Activated CD4-positive, alpha-beta T cell treated with anti-CD3 and anti-CD28 coated beads, Interleukin-2, Interleukin-4, amounts not matched to agents 100 ng/mL and 50 ng/mL, durations not matched to agents 16 hours and 8 hours (primary cell): ENCODE results near the gene ZNF133.
"Not testable (repeated sequence)": the region's sequence is repeated elsewhere in the genome, so short reads cannot be mapped to it uniquely, and the experiment has no call there.

Source experiments
- DNase-seq: peaks from one replicate; pipeline ENCODE4 v3.0.0-alpha.2; 2020; ENCODE audit warnings: low spot score

ZNF133 gene

DNA sequence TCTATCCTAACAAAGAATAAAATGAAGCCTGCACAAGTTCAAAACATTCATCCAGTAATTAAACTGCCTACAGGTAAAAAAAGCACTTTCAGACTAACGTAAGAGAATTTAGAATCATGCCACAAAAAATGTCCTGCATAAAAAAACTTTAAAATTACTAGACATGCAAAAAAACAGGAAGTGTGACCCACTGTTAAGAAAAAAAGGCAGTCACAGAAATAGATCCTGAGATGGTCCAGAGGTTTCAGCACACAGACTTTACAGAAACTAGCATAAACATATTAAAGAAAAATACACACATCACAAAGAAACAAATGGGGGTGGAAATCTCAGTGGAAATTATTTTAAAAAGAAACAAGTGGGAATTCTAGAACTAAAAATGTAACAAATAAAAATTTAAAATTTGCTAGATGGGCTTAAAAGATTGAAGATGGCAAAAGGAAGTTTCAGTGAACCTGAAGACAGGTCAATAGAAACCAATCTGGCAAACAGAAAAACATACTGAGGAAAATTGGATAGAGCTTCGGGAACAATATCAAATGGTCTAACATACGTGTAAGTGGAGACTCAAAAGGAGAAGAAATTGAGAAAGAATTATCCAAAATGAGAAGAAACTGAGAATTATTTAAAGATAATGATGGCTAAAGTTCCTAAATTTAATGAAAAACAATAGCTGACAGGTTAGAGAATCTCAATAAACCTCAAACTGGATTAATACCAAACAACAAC, 3.4 kb upstream of the ZNF133 start:
- DNase-seq = no peak

- DNase-seq = no peak
Measured at GRCh38 chr20:18287546-18287914, 797 bp upstream of the ZNF133 start.

GRCh38 chr20:18288749-18289267, 481 bp downstream of the ZNF133 start:
- DNase-seq = no peak

GRCh38 chr20:18289306-18289705, 979 bp downstream of the ZNF133 start:
- no peak for DNase-seq

DNA sequence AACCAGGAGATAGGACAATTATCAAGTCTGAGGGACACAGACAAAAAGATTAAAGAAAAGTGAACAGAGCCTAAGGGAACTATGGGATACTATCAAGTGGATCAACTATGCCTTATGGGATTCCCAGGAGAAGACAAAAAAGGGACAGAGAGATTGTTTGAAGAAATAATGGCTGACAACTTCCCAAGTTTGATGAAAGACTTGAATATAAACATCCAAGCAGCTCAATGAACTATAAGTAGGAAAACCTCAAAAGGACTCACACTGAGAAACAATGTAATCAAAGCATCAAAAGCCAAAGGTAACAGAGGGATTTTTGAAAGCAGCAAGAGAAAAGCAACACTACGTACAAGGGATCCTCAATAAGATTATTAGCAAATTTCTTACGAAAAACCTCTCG, 11.0 kb downstream of the ZNF133 start:
- DNase-seq = no peak

DNA sequence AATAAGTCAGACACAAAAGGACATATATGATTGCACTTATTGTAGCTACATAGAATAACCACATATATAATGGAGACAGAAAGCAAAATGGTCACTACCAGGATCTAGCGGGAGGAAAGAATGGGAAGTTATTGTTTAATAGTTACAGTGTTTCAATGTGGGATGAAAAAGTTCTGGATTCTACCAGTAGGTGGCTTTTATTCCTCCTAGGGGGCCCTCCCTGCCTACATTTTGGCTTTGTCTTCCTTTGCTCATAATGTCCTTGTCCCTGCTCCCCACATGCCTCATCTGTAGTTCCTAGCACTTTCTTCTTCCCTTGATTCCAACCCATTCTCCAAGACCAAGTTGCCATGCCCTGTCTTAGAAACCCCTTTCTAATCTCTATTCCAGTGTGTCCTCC, 16.3 kb downstream of the ZNF133 start:
- no peak for DNase-seq

GRCh38 chr20:18307301-18307700, 19.0 kb downstream of the ZNF133 start:
- no peak for DNase-seq

- DNase-seq = no peak
Measured at GRCh38 chr20:18310051-18310450, 21.7 kb downstream of the ZNF133 start.

GRCh38 chr20:18310592-18310991, 22.3 kb downstream of the ZNF133 start:
- DNase-seq = no peak

DNA sequence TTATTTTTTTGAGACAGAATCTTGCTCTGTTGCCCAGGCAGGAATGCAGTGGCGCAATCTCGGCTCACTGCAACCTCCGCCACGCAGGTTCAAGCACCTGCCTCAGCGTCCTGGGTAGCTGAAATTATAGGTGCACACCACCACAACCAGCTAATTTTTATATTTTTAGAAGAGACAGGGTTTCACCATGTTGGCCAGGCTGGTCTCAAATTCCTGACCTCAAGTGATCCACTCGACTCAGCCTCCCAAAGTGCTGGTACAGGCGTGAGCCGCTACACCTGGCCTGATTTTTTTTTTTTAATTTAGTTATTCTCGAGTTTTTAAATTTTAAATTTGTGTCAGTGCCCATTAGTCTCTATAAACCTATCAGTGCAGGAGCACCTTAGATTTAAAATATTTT, 24.4 kb downstream of the ZNF133 start:
- no peak for DNase-seq

GRCh38 chr20:18313411-18313810, 25.1 kb downstream of the ZNF133 start:
- no peak for DNase-seq

DNA sequence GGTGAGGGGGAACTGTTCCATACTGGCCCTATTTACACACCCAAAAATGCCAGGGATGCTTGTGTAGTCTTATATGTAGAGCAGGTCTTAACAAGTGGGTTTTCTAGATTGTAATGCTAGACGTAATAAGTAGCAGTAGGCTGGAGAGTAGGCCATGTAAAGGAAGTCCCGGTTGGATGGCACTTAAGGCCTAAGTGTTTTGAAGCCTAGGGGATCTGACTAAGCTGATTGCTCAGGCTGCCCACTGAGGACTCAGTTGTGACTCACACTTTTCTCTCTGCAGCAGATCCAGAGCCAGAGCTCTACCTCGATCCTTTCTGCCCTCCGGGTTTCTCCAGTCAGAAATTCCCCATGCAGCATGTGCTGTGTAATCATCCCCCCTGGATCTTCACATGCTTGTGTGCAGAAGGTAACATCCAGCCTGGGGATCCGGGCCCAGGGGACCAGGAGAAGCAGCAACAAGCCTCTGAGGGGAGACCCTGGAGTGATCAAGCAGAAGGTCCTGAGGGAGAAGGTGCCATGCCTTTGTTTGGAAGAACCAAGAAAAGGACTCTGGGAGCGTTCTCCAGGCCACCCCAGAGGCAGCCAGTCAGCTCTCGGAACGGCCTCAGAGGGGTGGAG, 26.6 kb downstream of the ZNF133 start:
- DNase-seq = no peak

DNA sequence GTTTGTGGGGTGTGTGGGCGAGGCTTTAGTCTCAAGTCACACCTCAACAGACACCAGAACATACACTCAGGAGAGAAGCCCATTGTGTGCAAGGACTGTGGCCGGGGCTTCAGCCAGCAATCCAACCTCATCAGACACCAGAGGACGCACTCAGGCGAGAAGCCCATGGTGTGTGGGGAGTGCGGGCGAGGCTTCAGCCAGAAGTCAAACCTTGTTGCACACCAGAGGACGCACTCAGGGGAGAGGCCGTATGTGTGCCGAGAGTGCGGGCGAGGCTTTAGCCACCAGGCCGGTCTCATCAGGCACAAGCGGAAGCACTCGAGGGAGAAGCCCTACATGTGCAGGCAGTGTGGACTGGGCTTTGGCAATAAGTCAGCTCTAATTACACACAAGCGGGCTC, 27.8 kb downstream of the ZNF133 start:
- DNase-seq = no peak

DNA sequence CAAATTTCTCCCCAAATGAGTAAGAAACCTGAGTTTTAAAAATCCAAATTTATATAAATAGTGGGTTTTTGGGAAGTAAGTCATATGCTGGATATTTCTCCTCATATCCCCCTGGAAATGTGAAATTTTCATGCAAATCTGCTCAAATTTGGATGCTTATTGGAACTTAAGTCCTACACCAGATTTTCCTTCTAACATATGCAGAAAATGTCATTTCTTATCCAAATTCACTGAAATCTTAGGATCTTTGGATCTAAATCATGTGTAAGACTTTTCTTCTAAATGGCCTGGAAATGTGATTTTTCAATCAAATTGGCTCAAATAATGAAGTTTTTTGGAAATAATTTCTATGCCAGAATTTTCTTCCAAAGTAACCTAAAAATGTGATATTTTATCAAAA, 33.0 kb downstream of the ZNF133 start:
- DNase-seq = no peak

DNA sequence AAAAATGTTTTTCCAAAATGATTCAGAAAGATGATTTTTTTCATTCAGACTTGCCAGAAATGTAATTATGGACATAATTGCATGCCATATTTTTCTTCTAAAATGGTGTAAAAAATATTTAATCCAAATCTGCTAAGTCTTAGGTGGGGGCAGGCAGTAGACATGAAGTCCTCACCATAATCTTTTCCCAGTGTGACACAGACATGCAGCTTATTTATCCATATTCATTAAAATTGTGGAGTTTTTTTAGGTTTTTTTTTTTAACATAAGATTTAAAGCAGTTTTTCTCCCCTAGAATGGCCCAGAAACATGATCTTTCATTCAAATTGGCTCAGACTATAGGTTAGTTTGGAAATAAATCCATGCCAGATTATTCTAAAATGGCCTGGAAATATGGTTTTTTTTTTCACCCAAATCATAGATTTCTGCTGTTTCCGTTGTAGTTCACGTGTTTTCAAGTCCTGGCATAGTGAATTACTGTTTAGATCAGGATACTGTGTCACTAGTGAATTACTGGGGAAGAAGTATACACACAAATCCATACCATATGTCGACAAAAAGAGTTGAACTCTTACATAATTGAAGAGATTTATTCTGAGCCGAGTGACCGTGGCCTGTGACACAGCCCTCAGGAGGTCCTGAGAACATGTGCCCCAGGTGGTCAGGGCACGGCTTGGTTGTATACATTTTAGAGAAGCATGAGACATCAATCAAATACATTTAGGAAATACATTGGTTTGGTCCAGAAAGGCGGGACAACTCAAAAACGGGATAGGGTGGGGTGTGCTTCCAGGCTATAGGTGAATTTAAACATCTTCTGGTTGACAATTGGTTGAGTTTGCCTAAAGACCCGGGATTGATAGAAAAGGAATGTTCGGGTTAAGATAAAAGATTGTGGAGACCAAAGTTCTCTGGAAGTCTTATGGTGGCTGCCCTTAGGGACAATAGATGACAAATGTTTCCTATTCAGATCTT, 33.9 kb downstream of the ZNF133 start:
- DNase-seq = no peak

- no peak for DNase-seq
Measured at GRCh38 chr20:18323705-18324104, 35.4 kb downstream of the ZNF133 start.

- DNase-seq = no peak
Measured at GRCh38 chr20:18324596-18325089, 36.3 kb downstream of the ZNF133 start.

DNA sequence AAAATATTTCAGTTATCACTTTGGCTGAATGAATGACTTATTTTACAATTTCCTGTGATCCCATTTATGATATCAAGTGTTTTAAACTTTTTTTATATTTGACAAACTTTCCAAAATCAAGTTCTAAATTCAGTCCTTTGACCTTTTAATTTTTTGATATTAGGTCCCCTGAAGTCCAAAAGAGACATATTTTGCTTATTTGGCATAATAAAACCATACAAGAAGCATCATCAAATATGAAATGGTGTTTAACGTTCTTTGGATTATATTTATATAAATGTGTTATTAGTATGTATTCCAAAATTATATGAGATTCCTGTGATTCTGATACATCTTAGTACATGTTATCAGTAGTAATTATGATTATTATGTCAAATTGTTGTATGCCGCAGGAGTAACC, 38.7 kb downstream of the ZNF133 start:
- DNase-seq = no peak

DNA sequence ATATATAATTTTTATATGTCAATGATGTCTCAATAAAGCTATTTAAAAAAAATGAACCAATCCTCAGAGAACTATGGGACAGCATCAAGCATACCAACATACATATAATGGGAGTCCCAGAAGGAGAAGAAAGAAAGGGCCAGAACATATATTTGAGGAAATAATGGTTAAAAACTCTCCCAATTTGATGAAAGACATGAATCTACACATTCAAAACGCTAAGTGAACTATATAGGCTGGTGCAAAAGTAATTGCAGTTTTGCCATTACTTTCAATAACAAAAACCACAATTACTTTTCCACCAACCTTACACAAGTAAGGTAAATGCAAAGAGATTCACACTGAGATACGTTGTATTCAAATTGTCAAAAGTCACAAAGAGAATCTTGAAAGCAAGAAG, 43.4 kb downstream of the ZNF133 start:
- no peak for DNase-seq

DNA sequence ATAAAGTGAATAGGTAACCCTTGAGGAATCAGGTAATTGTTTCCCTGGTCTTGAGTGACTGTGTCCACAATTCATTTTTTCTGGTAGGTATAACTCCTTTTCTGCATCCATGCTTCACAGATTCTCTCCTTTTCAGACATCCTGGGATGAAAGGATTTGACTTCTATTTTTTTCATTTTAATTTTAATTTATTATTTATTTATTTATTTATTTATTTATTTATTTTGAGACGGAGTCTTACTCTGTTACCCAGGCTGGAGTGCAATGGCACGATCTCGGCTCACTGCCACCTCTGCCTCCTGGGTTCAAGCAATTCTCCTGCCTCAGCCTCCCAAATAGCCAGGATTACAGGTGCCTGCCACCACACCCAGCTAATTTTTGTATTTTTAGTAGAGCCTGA, 61.4 kb downstream of the ZNF133 start:
- DNase-seq = not testable (repeated sequence)

DNA sequence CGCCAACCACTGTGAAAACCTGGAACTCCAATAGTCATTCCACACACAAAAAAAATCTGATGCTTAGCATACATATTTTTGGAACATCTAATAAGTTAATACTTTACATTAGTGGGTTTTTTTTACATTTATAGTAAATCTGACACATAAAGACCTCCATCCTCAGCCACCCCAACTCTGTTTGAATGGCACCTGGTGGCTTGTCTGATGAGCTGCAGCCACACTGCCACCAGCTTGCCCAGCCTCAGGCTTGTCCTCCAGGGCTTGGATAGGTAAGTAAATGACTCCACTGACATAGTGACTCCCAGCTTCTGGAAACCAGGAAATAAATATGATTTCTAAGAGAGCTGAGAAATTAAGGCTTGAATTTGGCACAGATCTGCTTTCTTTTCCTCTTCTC, 71.5 kb downstream of the ZNF133 start:
- DNase-seq = no peak

DNA sequence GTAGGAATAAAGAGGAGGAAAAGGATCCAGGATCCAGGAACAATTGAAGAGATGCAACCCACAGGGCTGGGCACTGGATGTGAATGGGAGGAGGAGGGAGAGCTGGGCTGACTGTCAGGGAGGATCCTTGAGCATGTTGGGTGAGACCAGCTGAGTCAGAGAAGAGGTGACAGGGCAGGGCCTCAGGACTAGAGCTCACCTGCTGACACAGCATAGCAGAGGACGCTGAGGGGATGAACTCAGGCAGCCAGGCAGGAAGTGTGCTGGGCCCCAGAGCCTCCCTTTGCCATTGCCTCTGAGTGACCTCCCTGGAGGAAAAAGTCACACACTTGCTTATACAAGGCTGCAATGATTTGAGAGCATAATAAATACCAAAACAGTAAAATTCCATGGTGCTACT, 72.3 kb downstream of the ZNF133 start:
- DNase-seq = no peak

DNA sequence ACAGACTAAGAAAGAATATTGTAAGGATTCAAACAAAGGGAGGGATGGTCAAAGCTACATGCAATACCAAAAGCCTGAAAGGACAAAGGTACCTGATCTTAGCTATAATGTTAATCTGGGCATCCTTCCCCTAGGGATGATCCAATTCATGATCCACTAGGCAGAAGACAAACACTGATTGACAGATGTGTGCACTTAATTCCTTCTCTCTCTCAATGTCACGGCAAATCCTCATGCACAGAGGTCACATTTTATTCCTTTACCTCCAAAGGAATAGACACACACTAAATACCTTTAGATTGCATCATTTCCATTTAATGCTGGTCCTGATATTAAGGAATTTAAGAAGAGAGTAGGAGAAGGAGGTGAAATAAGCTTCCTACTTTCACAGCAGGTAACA, 73.4 kb downstream of the ZNF133 start:
- DNase-seq = no peak
